HG03039 (cell line): Measurements from ENCODE around the gene NCL.
"Not testable (repeated sequence)": the region's sequence is repeated elsewhere in the genome, so short reads cannot be mapped to it uniquely, and the experiment has no call there.

Source experiments
- ATAC-seq: cut with Tn5 transposase; IDR thresholded peaks from one replicate; pipeline ENCODE4 v1.9.1; 2021; ENCODE audit warnings: mild to moderate bottlenecking, moderate library complexity; ENCODE audit not compliant: unreplicated experiment

The NCL gene

DNA sequence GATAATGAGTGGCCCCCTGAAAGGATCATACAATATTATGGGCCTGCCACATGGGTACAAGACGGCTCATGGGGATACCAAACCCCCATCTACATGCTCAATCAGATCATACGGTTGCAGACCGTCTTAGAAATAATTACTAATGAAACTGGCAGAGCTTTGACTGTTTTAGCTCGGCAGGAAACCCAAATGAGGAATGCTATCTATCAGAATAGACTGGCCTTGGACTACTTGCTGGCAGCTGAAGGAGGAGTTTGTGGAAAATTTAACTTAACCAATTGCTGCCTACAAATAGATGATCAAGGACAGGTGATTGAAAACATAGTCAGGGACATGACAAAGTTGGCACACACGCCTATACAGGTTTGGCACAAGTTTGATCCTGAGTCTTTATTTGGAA lies 56.6 kb downstream of the NCL start:
- not testable (repeated sequence) for ATAC-seq

DNA sequence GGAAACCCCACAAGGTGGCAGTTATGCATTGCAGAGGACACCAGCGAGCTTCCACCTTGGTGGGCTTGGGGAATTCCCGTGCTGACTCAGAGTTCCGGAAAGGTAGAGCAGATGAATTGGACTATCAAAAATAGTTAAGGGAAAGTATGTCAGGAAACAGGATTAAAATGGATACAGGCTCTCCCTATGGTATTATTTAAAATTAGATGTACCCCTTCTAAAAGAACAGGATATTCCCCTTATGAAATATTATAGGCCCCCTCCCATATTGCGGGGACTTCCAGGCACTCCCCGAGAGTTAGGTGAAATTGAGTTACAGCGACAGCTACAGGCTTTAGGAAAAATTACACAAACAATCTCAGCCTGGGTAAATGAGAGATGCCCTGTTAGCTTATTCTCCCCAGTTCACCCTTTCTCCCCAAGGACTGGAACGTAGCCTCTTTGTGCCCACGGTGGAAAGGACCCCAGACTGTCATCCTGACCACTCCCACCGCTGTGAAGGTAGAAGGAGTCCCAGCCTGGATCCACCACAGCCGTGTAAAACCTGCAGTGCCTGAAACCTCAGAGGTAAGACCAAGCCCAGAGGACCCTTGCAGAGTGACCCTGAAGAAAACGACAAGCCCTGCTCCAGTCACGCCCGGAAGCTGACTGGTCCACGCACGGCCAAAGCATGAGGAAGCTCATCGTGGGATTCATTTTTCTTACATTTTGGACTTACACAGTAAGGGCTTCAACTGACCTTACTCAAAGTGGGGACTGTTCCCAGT lies 58.5 kb downstream of the NCL start:
- ATAC-seq = not testable (repeated sequence)

DNA sequence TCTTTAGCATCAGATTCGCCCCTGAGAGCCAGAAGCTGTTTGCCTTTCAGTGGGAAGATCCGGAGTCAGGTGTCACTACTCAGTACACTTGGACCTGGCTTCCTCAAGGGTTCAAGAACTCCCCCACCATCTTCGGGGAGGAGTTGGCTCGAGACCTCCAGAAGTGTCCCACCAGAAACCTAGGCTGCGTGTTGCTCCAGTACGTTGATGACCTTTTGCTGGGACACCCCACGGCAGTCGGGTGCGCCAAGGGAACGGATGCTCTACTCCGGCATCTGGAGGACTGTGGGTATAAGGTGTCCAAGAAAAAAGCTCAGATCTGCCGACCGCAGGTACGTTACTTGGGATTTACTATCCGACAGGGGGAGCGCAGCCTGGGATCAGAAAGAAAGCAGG lies 60.1 kb downstream of the NCL start:
- not testable (repeated sequence) for ATAC-seq
